Measurements from ENCODE around the gene DPYSL5. TPM values are rescaled to one million over a fixed set of nuclear protein-coding genes. Genes with fewer than 3 reads are reported as not detected.

DPYSL5 gene
- total RNA-seq, 1 experiment from 2014 or later: not detected

- Histone ChIP-seq H3K4me1 (ENCODE audit: insufficient read depth, low read length) (peaks cover 5% of the 10 kb centered on the region; the same call in 1 of the 2 replicates), H2AFZ (ENCODE audit: low read length) (no peak overlapping the region), H3K4me2 (ENCODE audit: low read length) (no peak overlapping the region), H3K9me3 (ENCODE audit: low read length) (no peaks in the 10 kb centered on the region), H3K9me2 (replicated peaks; ENCODE audit: low read length) (no peaks in the 10 kb centered on the region), H3K9ac (ENCODE audit: low read length) (no peak overlapping the region), H3K27me3 (ENCODE audit: low read length) (peaks cover 72% of the 10 kb centered on the region), H3K36me3 (ENCODE audit: low read depth, low read length) (no peaks in the 10 kb centered on the region), H3K27ac (ENCODE audit: low read length) (no peak overlapping the region), H3F3A (ENCODE audit: low read length, unreplicated experiment) (no peaks in the 10 kb centered on the region), H3K79me2 (ENCODE audit: low read length) (no peaks in the 10 kb centered on the region), H3K4me3 (ENCODE audit: low read length) (no peak overlapping the region), H4K20me1 (ENCODE audit: low read length) (no peaks in the 10 kb centered on the region)
- TF ChIP-seq EZH2phosphoT487 (IDR thresholded peaks at IDR 0.05; ENCODE audit: borderline replicate concordance, low read length) (no peak), CTCF (conservative IDR thresholded peaks at IDR 0.05; ENCODE audit: low read depth, low read length) (no peak), EZH2 (IDR thresholded peaks at IDR 0.05; ENCODE audit: low read length, unreplicated experiment) (no peak)
- DNase-seq (no peak), ATAC-seq (no peak)
- CTCF ChIA-PET: interaction anchor here (0.6 kb wide), 1 partner anchor 173 kb away, joined by 3 read pairs; no protein-coding TSS in a partner anchor
- no TSS peak for BruUV-seq (replicated peaks)
- intact Hi-C loops (cut with micrococcal nuclease): no loop called here
- POLR2A ChIA-PET (ENCODE audit: unreplicated experiment): no interaction called here
Measured at GRCh38 chr2:26843041-26843440, 4.9 kb upstream of the DPYSL5 start.

GRCh38 chr2:26845021-26845420 is 2.9 kb upstream of the DPYSL5 start:
- H3K27ac ChIP-seq (ENCODE audit: low read length): no peak overlapping the region
- POLR2A ChIA-PET (ENCODE audit: unreplicated experiment): no interaction called here
- no peaks in the 10 kb centered on the region for H3K79me2 ChIP-seq (ENCODE audit: low read length)
- TF ChIP-seq EZH2phosphoT487 (IDR thresholded peaks at IDR 0.05; ENCODE audit: borderline replicate concordance, low read length) (no peak), CTCF (conservative IDR thresholded peaks at IDR 0.05; ENCODE audit: low read depth, low read length) (no peak)
- H4K20me1 ChIP-seq (ENCODE audit: low read length): no peaks in the 10 kb centered on the region
- no peak overlapping the region for H2AFZ ChIP-seq (ENCODE audit: low read length)
- H3K27me3 ChIP-seq (ENCODE audit: low read length): peaks cover 82% of the 10 kb centered on the region
- H3F3A ChIP-seq (ENCODE audit: low read length, unreplicated experiment): no peaks in the 10 kb centered on the region
- no TSS peak for BruUV-seq (replicated peaks)
- DNase-seq: no peak
- H3K4me2 ChIP-seq (ENCODE audit: low read length): no peak overlapping the region
- H3K36me3 ChIP-seq (ENCODE audit: low read depth, low read length): no peaks in the 10 kb centered on the region
- no peak overlapping the region for H3K4me3 ChIP-seq (ENCODE audit: low read length)
- H3K9me3 ChIP-seq (ENCODE audit: low read length): no peaks in the 10 kb centered on the region
- CTCF ChIA-PET: interaction anchor here (0.6 kb wide), 1 partner anchor 39 kb away, joined by 3 read pairs; no protein-coding TSS in a partner anchor
- intact Hi-C loops (cut with micrococcal nuclease): no loop called here
- no peaks in the 10 kb centered on the region for H3K9me2 ChIP-seq (replicated peaks; ENCODE audit: low read length)
- peaks cover 10% of the 10 kb centered on the region; the same call in 1 of the 2 replicates for H3K4me1 ChIP-seq (ENCODE audit: insufficient read depth, low read length)
- ATAC-seq: no peak
- no peak overlapping the region for H3K9ac ChIP-seq (ENCODE audit: low read length)
